ENCODE results near the gene RPL21. TPM values are rescaled to one million over a fixed set of nuclear protein-coding genes. Genes with fewer than 3 reads are reported as not detected.
A peak's percentile ranks its signal among the peaks of the same experiment; 100 is the strongest.

Gene RPL21
- polyA plus RNA-seq, 1 donor (not counting 4 experiments of a cell fraction or from before 2014, with no cell fraction given): 1,751 TPM

DNA sequence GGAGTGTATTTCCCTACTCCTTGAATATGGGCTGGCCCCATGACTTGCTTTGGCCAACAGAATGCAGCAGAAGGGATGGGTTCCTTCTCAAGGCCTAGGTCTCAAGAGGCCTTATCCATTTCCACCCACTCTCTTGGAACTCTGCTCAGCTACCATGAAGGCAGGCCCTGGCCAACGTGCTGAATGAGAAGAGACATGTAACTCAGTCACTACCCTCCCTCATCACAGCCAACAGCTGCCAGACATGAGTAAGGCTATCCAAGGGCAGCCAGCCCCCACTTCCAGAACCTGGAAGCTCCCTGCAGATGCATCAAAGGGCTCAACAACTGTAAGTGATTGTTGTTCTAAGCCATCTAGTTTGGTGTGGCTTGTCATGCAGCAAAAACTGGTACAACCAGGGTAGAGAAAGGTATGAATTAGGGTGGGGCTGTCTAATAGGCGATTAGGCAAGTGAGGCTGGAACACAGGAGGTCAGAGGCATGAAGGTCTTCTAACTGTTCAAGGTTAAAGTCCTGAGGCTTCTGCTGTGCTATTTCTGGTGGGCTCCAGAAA is 17.8 kb downstream of the RPL21 start:
- no peak for FAIRE-seq
- no peak overlapping the region for H3K27ac ChIP-seq (ENCODE audit: control insufficient read depth, insufficient read depth, low read length)
- DNase-seq (ENCODE audit: low read depth, low spot score): no peak
- no peaks in the 10 kb centered on the region for H3K79me2 ChIP-seq (ENCODE audit: control insufficient read depth, insufficient read depth, low read length)
- TF ChIP-seq, protein P1, sequence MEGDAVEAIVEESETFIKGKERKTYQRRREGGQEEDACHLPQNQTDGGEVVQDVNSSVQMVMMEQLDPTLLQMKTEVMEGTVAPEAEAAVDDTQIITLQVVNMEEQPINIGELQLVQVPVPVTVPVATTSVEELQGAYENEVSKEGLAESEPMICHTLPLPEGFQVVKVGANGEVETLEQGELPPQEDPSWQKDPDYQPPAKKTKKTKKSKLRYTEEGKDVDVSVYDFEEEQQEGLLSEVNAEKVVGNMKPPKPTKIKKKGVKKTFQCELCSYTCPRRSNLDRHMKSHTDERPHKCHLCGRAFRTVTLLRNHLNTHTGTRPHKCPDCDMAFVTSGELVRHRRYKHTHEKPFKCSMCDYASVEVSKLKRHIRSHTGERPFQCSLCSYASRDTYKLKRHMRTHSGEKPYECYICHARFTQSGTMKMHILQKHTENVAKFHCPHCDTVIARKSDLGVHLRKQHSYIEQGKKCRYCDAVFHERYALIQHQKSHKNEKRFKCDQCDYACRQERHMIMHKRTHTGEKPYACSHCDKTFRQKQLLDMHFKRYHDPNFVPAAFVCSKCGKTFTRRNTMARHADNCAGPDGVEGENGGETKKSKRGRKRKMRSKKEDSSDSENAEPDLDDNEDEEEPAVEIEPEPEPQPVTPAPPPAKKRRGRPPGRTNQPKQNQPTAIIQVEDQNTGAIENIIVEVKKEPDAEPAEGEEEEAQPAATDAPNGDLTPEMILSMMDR (optimal IDR thresholded peaks at IDR 0.05 in 1 of 3, IDR thresholded peaks at IDR 0.05 in 1 of 3, conservative IDR thresholded peaks at IDR 0.05 in 1 of 3; ENCODE audit: extremely low read depth in 1 of 3, insufficient read depth in 2 of 3, low read length in 3 of 3): no peak
- no peak for TF ChIP-seq EZH2 (IDR thresholded peaks at IDR 0.05; ENCODE audit: low read length)
- no peak overlapping the region for H3K4me3 ChIP-seq (ENCODE audit: control insufficient read depth in 2 of 3, extremely low read depth in 1 of 3, insufficient read depth in 2 of 3, low read depth in 1 of 3, low read length in 3 of 3)
- no peaks in the 10 kb centered on the region for H3K9me1 ChIP-seq (ENCODE audit: control insufficient read depth, extremely low read depth, insufficient read depth, low read length)
- H3K4me1 ChIP-seq (ENCODE audit: control insufficient read depth, extremely low read depth, insufficient read depth, low read length): peaks cover 4% of the 10 kb centered on the region
- no peak overlapping the region for H2AFZ ChIP-seq (ENCODE audit: control insufficient read depth, low read length)
- dilution Hi-C loops (cut with MboI; ENCODE audit: extremely low pct_ligation_motif_present, low sequenced_read_pairs): no loop called here
- H3K9me3 ChIP-seq (ENCODE audit: control insufficient read depth, low read depth, low read length): no peaks in the 10 kb centered on the region
- no peak overlapping the region for H3K4me2 ChIP-seq (ENCODE audit: control insufficient read depth, extremely low read depth, insufficient read depth, low read depth, low read length)
- no peak overlapping the region for H3K9ac ChIP-seq (ENCODE audit: control insufficient read depth, extremely low read depth, insufficient read depth, low read length)
- peaks cover 5% of the 10 kb centered on the region for H3K27me3 ChIP-seq (ENCODE audit: control insufficient read depth, extremely low read depth, insufficient read depth, low read length)
- H3K36me3 ChIP-seq (ENCODE audit: control insufficient read depth in 2 of 2, extremely low read depth in 1 of 2, insufficient read depth in 2 of 2, low read length in 2 of 2): no peaks in the 10 kb centered on the region
- no peaks in the 10 kb centered on the region for H4K20me1 ChIP-seq (ENCODE audit: control insufficient read depth, extremely low read depth, insufficient read depth, low read length)

GRCh38 chr13:27270594-27271520 is 19.5 kb downstream of the RPL21 start, which contains the start of gene RASL11A:
RASL11A (plus strand) TSS chr13:27270830; CDS start chr13:27270945, 115 bp downstream.
- Histone ChIP-seq H3K4me1 (ENCODE audit: control insufficient read depth, extremely low read depth, insufficient read depth, low read length) (peaks cover 4% of the 10 kb centered on the region), H3K4me2 (ENCODE audit: control insufficient read depth, extremely low read depth, insufficient read depth, low read depth, low read length) (peak within 1 kb of the TSS; percentile 99), H3K27ac (ENCODE audit: control insufficient read depth, insufficient read depth, low read length) (no peak within 1 kb of the TSS), H3K27me3 (ENCODE audit: control insufficient read depth, extremely low read depth, insufficient read depth, low read length) (peaks cover 5% of the 10 kb centered on the region), H4K20me1 (ENCODE audit: control insufficient read depth, extremely low read depth, insufficient read depth, low read length) (no peaks in the 10 kb centered on the region), H3K36me3 (ENCODE audit: control insufficient read depth in 2 of 2, extremely low read depth in 1 of 2, insufficient read depth in 2 of 2, low read length in 2 of 2) (no peaks in the 10 kb centered on the region), H3K9me1 (ENCODE audit: control insufficient read depth, extremely low read depth, insufficient read depth, low read length) (no peaks in the 10 kb centered on the region), H3K79me2 (ENCODE audit: control insufficient read depth, insufficient read depth, low read length) (no peaks in the 10 kb centered on the region), H3K9ac (ENCODE audit: control insufficient read depth, extremely low read depth, insufficient read depth, low read length) (peak within 1 kb of the TSS; percentile 57), H3K9me3 (ENCODE audit: control insufficient read depth, low read depth, low read length) (no peaks in the 10 kb centered on the region), H3K4me3 (ENCODE audit: control insufficient read depth in 2 of 3, extremely low read depth in 1 of 3, insufficient read depth in 2 of 3, low read depth in 1 of 3, low read length in 3 of 3) (peak within 1 kb of the TSS; percentile 75 to 83 (median 76)), H2AFZ (ENCODE audit: control insufficient read depth, low read length) (peak within 1 kb of the TSS; percentile 94)
- no peak for FAIRE-seq
- TF ChIP-seq, protein P1 (optimal IDR thresholded peaks at IDR 0.05 in 1 of 3, IDR thresholded peaks at IDR 0.05 in 1 of 3, conservative IDR thresholded peaks at IDR 0.05 in 1 of 3; ENCODE audit: extremely low read depth in 1 of 3, insufficient read depth in 2 of 3, low read length in 3 of 3): peak; percentile 53 to 82 (median 77)
- no peak for TF ChIP-seq EZH2 (IDR thresholded peaks at IDR 0.05; ENCODE audit: low read length)
- DNase-seq (ENCODE audit: low read depth, low spot score): no peak
- dilution Hi-C loops (cut with MboI; ENCODE audit: extremely low pct_ligation_motif_present, low sequenced_read_pairs): no loop called here
